ENCODE measurements around the gene KCNQ1.

The KCNQ1 gene

GRCh38 chr11:2425506-2425905 lies 19.3 kb upstream of the KCNQ1 start:
- DNase-seq = no peak

DNA sequence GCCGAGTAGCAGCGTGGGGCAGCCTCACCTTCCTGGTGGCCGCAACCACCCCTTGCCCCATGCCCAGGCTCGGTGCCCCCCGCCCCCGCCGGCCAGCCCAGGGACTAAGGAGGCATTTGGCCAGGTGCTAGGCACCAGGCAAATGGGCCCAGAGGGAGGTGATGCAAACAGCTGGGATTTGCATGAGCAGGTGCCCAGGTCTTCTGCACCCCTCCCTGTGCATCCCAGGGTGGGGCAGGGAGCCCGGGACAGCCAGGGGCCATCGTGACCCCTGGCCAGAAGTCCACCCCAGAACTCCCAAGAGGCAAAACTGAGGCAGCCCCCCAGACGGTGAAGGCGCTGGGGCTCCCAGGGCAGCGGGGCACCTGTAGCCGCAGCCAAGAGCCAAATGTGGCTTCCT lies 18.6 kb upstream of the KCNQ1 start:
- no peak for DNase-seq

DNA sequence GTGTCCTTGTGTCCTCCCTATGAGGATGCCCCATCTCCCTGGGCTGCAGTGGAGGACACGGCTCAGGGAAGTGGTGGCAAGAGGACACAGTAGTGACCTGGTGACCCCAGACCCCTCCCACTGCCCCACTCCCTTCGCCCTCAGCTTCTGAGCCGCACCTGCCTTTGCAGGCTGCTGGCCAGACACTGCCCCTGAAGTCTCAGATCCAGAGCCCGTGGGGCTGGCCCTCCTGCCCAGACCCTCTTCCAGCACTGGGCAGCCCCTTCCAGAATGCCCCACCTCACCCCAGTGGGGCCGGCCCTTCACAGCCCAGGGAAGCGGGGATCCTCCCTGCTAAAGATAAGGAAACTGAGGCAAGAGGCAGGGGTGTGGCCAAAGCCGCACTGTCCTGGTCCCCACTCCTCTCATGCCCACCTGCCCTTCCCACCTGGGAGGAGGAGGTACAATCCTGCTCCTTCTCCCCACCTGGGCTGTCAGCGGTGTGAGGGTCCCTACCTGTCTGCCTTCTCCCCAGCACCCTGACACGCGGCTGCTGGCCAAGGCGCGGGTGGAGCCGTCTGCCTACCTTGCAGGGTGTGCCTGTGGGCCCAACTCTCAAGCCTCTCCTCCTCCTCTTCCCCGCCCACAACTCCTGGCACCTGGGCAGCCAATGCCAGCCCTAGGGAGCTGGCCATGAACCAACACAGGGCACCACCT lies 17.8 kb upstream of the KCNQ1 start:
- no peak for DNase-seq

- DNase-seq = no peak
Observed at GRCh38 chr11:2427721-2428321, 17.0 kb upstream of the KCNQ1 start.

DNA sequence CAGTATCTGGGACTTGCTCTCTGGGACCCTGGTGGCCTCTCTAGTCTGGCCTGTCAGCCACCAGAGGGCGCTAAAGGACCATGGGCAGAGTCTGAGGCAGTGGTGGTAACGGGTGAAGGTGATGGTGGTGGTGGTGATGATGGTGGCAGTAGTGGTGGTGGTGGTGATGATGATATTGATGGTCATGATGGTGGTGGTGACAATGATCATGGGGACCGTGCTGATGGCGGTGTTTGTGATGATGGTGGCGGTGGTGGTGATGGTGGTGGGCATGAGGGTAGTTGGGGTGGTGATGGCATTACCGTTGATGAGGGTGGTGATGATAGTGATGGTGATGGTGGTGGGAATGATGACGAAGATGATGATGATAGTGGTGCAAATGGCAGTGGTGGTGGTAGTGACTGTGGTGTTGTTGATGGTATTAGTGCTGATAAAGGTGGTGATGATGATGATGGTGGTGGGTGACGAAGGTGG lies 16.4 kb upstream of the KCNQ1 start:
- DNase-seq = no peak

DNA sequence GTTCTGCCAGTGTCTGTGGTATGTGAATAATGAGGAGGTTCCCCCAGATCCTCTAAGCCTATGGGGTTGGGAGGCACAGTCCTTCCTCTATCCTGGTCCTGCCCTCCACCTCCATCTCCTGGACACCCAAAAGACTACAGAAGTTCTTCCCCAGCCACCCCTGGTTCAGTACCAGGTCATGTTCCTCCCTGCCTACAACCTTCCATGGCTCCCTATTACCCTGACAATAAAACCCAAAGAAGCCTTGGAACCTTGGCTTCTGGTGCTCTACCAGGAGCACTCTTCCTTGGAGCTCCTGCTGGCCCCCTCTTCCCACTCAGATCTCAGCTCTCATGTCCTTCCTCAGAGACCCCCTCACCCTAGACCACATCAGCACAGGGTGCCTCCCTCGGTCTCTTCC lies 13.4 kb upstream of the KCNQ1 start:
- no peak for DNase-seq

- DNase-seq = peak; percentile 21
Observed at GRCh38 chr11:2432171-2432621, 12.6 kb upstream of the KCNQ1 start.

DNA sequence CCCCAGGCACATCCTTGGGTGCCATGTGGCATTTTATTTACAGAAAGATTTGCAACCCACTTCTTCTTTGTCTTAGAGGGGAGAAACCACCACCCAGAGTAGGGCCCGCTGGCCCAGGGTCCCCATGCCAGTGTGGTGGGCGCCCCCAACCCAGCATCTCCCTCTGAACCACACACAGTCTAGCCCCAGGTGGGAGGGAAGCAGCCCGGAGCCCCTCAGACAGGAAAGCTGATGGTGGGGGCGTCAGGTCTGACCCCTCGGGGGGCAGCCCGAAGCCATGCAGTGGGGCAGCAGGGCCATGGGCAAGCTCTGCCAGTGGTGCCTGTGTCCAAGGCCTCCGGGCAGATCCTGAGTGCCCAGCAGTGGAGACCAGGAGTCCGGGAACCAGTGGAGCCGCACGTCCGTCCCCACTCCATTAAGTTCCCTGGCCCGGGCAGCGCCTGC lies 12.2 kb upstream of the KCNQ1 start:
- DNase-seq = peak; percentile 18

- DNase-seq = peak; percentile 13
Observed at GRCh38 chr11:2433106-2433925, 11.5 kb upstream of the KCNQ1 start.

DNA sequence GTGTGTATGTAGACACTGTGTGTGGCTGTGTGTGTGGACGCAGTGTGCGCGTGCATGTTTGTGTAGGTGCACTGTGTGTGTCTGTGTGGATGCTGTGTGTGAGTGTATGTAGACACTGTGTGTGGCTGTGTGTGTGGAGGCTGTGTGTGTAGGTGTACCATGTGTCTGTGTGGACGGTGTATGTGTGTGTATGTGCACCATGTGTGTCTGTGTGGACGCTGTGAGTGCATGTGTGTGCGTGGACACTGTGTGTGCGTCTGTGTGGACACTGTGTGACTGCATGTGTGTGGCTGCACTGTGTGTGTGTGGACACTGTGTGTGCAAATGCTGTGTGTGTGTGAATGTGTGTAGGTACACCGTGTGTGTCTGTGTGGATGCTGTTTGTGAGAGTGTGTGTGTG lies 10.8 kb upstream of the KCNQ1 start:
- DNase-seq = no peak

DNA sequence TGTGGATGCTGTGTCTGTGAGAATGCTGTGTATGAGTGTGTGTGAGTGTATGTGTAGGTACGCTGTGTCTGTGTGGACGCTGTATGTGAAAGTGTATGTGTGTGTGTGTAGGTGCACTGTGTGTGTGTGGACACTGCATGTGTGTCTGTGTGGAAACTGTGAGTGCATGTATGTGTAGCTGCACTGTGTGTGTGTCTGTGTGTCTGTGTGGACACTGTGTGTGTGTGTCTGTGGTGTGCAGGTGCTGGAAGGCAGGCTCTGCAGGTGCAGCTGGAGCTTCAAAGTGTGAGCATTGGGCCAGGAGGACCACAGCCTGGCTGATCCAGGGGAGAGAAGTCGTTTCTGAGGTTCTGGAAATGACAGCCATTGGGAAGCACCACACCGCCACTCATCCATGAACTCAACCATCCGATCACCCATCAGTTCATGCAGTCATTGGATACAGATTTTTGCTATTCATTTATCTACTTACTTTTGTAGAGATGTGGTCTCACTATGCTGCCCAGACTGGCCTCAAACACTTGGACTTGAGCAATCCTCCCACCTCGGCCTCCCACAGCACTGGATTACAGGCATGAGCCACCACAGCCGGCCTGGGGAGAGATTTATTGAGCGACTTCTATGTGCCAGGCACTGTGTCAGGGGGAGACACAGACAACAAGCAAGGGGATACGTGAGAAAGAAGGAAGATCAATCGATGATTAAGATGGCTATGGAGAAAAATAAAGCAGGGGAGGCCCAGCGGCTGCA lies 10.1 kb upstream of the KCNQ1 start:
- DNase-seq = peak; percentile 15

DNA sequence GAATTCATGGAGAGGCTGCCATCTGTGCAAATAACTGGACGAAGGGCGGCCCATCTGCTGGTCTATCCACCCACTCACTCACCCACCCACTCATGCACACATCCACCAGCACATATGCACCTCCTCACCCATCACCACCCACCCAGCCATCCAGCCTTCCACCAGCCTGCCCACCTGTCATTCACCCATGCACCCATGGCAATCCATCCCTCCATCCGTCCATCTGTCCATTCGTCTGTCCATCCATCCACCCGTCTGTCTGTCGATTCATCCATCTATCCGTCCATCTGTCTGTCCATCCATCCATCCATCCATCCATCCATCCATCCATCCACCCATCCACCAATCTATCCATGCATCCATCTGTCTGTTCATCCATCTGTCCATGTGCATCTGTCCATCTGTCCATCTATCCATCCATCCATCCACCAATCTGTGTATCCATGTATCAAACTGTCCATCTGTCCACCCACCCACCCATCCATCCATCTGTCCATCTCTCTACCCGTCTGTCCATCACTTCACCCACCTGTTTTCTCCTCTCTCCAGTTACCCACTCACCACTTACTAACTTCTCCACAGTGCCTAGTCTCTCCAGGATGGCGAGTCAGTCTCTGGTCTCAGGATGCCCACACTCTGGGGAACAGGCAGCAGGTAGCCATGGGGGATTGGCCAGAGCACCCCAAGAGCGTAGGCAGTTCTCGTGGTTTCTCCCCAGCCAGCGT lies 9.4 kb upstream of the KCNQ1 start:
- peak; percentile 10 for DNase-seq

GRCh38 chr11:2436013-2436520 lies 8.7 kb upstream of the KCNQ1 start:
- no peak for DNase-seq

- peak; percentile 16 for DNase-seq
Observed at GRCh38 chr11:2436521-2437031, 8.2 kb upstream of the KCNQ1 start.

GRCh38 chr11:2437516-2437915 lies 7.3 kb upstream of the KCNQ1 start:
- no peak for DNase-seq

- DNase-seq = no peak
Observed at GRCh38 chr11:2439820-2440219, 5.0 kb upstream of the KCNQ1 start.

DNA sequence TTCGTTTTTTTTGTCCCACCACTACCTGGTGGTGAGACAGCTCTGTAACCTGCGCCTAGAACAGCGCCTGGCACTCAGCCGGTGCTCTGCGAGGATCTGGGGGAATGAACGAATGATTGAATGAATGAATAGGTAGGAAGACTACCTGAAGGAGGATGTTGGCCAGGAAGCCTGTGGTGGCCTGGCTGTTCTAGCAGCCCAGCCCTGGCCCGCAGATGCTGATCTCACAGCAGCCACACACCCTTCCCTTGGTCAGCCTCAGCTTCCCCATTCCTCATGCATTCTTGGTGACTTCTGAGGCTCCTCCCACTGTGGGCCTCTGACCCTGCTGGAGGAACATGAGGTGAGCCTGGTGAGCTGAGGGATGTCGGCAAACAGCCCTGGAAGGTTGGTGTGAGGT lies 4.2 kb upstream of the KCNQ1 start:
- no peak for DNase-seq

DNA sequence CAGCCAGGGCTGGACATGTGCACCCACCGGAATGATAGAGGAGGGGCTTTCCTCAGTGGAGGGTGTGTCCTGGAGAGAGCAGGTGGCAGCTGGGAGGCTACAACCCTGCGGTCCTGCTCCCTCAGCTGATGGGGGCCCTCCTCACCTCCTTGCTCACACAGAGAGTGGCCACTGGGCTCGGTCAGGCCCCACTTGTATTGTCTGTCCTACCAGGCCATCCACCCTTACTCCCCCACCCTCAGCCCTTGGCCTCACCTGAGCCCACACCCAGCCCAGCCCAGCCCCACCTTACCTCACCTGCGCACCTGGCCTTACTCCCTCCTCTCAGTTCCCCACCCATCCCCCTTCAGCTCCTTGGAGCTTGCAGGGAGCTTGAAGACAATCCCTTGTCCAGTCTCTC lies 3.6 kb upstream of the KCNQ1 start:
- peak; percentile 20 for DNase-seq

GRCh38 chr11:2442589-2442988 lies 2.2 kb upstream of the KCNQ1 start:
- DNase-seq = no peak

DNA sequence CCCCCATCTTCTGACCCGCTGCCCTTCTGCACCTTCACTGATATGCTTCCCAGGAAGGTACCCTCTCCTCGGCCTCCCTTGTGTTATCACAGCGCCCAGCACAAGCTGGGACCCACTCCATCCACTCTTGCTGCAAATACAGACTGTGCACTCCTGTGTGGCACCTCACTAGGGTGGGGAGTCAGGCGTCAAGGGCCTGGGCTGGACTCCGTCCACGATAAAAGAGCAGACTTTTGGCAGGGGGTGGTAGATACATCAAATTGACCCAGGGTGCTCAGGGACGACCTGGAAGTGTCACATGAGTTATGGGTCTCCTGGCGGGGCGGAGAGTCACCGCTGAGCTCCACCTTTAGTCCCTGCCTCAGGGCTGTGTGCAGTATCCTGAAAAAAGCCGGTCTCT lies 1.4 kb upstream of the KCNQ1 start:
- peak; percentile 18 for DNase-seq

DNA sequence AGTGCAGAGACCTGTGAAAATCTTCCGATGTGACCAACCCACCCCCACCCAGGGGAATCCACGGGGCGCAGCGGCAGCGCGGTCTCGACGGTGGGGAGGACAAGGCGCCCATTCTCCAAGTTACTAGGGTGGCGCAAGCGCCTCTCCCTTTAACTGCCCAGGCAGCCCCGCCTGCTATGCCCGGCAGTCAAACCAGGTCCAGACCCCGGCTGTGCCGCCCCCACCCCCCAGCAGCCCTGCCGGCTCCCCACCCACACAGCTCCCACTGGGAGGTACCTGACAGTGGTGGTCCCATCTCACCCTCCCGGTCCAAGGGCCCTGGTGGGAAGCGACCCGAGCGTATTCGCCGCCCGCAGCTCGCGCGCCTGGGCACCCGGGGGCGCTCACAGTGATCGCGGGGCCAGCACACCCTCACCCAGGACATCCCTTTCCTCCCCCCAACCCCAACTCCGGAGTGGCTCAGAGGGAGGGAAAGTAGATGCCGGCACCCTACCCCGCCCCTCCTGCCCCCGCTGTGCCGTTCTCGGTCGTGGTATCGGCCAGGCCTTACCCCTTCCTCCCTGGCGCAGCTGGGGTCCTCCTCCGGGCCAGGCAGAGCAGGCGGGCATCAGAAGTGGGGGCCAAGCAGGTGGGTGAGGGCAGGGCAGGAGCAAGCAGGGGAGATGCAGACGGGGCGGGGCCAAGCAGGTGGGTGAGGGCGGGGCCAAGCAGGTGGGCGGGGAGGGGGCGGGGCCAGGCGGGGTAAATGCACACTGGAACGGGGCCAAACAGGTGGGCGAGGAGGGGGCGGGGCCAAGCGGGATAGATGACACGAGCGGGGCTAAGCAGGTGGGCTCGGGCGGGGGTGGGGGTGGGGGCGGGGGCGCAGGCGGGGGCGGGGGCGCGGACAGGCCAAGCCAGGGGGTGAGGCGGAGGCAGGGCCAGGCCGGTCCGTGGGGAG lies 657 bp upstream of the KCNQ1 start, which contains the start of gene TRPM5:
Gene TRPM5 (minus strand): TSS at position 634 of the 940 bp plus-strand sequence. CDS start 21,478 bp downstream, outside the sequence.
- peak; percentile 48 for DNase-seq

Data from left hindlimb (tissue), 1 donor.